Nephron (organoid): ENCODE data around the gene RPP21.

Experiments
- H3K27ac Mint-ChIP-seq, 3 experiments: 2 replicates each; pipeline ENCODE4 v1.8.0; 2020; ENCODE audit warnings: mixed read lengths in 3 of 3, mild to moderate bottlenecking in 2 of 3, moderate library complexity in 1 of 3
- H3K27me3 Mint-ChIP-seq: 2 replicates; pipeline ENCODE4 v1.8.0; 2021; ENCODE audit warnings: low read depth, mild to moderate bottlenecking, moderate library complexity, mixed read lengths
- H3K36me3 Mint-ChIP-seq: 2 replicates; pipeline ENCODE4 v1.8.0; 2020; ENCODE audit warnings: low read depth, mixed read lengths
- H3K4me1 Mint-ChIP-seq: 2 replicates; pipeline ENCODE4 v1.8.0; 2020; ENCODE audit warnings: mixed read lengths
- H3K4me3 Mint-ChIP-seq, 3 experiments: 2 replicates each; pipeline ENCODE4 v1.8.0; 2020; ENCODE audit warnings: mild to moderate bottlenecking in 3 of 3, mixed read lengths in 3 of 3, moderate library complexity in 2 of 3
- H3K9me3 Mint-ChIP-seq: 2 replicates; pipeline ENCODE4 v1.8.0; 2020; ENCODE audit warnings: mixed read lengths
- CTCF ChIP-seq, 3 experiments: fragments of 200-600 bp; sonication (generic); IDR thresholded peaks; one replicate each; pipeline ENCODE4 v1.5.0; 2021; ENCODE audit warnings: antibody characterized with exemption in 3 of 3; ENCODE audit not compliant: unreplicated experiment in 3 of 3

The RPP21 gene

GRCh38 chr6:30341218-30341617 lies 3.7 kb upstream of the RPP21 start:
- peaks cover 45% of the 10 kb centered on the region for H3K36me3 Mint-ChIP-seq
- H3K9me3 Mint-ChIP-seq: no peaks in the 10 kb centered on the region
- H3K27me3 Mint-ChIP-seq: no peaks in the 10 kb centered on the region

GRCh38 chr6:30341728-30342127 lies 3.2 kb upstream of the RPP21 start:
- Mint-ChIP-seq H3K4me1 (peaks cover 7% of the 10 kb centered on the region), H3K9me3 (no peaks in the 10 kb centered on the region), H3K27me3 (no peaks in the 10 kb centered on the region), H3K4me3 (peak overlapping the region in 1 of 3 experiments; percentile 20), H3K36me3 (peaks cover 42% of the 10 kb centered on the region), H3K27ac (no peak overlapping the region)
- no peak for TF ChIP-seq CTCF (IDR thresholded peaks at IDR 0.05; ENCODE audit: unreplicated experiment in 3 of 3)

More at GRCh38 chr6:30341218-30341617, 3.7 kb upstream of the RPP21 start:
- Mint-ChIP-seq H3K4me3 (peak overlapping the region in 1 of 3 experiments; percentile 20), H3K27ac (no peak overlapping the region), H3K4me1 (peaks cover 7% of the 10 kb centered on the region)
- TF ChIP-seq CTCF (IDR thresholded peaks at IDR 0.05; ENCODE audit: unreplicated experiment in 3 of 3): no peak

GRCh38 chr6:30344191-30344867 lies 627 bp upstream of the RPP21 start:
- peaks cover 7% of the 10 kb centered on the region for H3K4me1 Mint-ChIP-seq
- peaks cover 34% of the 10 kb centered on the region for H3K36me3 Mint-ChIP-seq
- H3K9me3 Mint-ChIP-seq: no peaks in the 10 kb centered on the region
- H3K27ac Mint-ChIP-seq: peak overlapping the region; percentile 31 to 85 (median 65)
- H3K4me3 Mint-ChIP-seq: peak overlapping the region; percentile 86 to 93 (median 88)
- no peak for TF ChIP-seq CTCF (IDR thresholded peaks at IDR 0.05; ENCODE audit: unreplicated experiment in 3 of 3)
- H3K27me3 Mint-ChIP-seq: no peaks in the 10 kb centered on the region

- Mint-ChIP-seq H3K27ac (peak overlapping the region; percentile 31 to 74 (median 65)), H3K27me3 (no peaks in the 10 kb centered on the region), H3K4me3 (peak overlapping the region; percentile 86 to 93 (median 88)), H3K9me3 (no peaks in the 10 kb centered on the region), H3K36me3 (peaks cover 25% of the 10 kb centered on the region), H3K4me1 (peaks cover 7% of the 10 kb centered on the region)
- TF ChIP-seq CTCF (IDR thresholded peaks at IDR 0.05; ENCODE audit: unreplicated experiment in 3 of 3): no peak
Observed at GRCh38 chr6:30345852-30346251, 896 bp downstream of the RPP21 start.

- H3K27me3 Mint-ChIP-seq: no peaks in the 10 kb centered on the region
- no peak for TF ChIP-seq CTCF (IDR thresholded peaks at IDR 0.05; ENCODE audit: unreplicated experiment in 3 of 3)
- no peaks in the 10 kb centered on the region for H3K9me3 Mint-ChIP-seq
- H3K27ac Mint-ChIP-seq: no peak overlapping the region
- peaks cover 7% of the 10 kb centered on the region for H3K4me1 Mint-ChIP-seq
- H3K36me3 Mint-ChIP-seq: peaks cover 11% of the 10 kb centered on the region
- no peak overlapping the region for H3K4me3 Mint-ChIP-seq
Observed at GRCh38 chr6:30348957-30349356, 4.0 kb downstream of the RPP21 start.
